T-helper 1 cell treated with Interleukin-12 subunit alpha and Interleukin-12 subunit beta and Interleukin-4 antibody, amounts not matched to agents 30 μg/mL and 1 μg/mL, for 36 hours (primary cell): ENCODE data around the gene PYGM.

ENCODE experiments used
- H3K27ac Mint-ChIP-seq: one replicate; pipeline ENCODE4 v1.8.0; 2021; ENCODE audit warnings: mild to moderate bottlenecking, mixed read lengths
- H3K27me3 Mint-ChIP-seq: one replicate; pipeline ENCODE4 v1.8.0; 2021; ENCODE audit warnings: low read depth, mixed read lengths
- H3K36me3 Mint-ChIP-seq: one replicate; pipeline ENCODE4 v1.8.0; 2021; ENCODE audit warnings: low read depth, mixed read lengths
- H3K4me1 Mint-ChIP-seq: one replicate; pipeline ENCODE4 v1.8.0; 2021; ENCODE audit warnings: low read depth, mixed read lengths
- H3K4me3 Mint-ChIP-seq: one replicate; pipeline ENCODE4 v1.8.0; 2021; ENCODE audit warnings: mild to moderate bottlenecking, moderate library complexity, mixed read lengths
- H3K9me3 Mint-ChIP-seq: one replicate; pipeline ENCODE4 v1.8.0; 2021; ENCODE audit warnings: mixed read lengths

PYGM gene

DNA sequence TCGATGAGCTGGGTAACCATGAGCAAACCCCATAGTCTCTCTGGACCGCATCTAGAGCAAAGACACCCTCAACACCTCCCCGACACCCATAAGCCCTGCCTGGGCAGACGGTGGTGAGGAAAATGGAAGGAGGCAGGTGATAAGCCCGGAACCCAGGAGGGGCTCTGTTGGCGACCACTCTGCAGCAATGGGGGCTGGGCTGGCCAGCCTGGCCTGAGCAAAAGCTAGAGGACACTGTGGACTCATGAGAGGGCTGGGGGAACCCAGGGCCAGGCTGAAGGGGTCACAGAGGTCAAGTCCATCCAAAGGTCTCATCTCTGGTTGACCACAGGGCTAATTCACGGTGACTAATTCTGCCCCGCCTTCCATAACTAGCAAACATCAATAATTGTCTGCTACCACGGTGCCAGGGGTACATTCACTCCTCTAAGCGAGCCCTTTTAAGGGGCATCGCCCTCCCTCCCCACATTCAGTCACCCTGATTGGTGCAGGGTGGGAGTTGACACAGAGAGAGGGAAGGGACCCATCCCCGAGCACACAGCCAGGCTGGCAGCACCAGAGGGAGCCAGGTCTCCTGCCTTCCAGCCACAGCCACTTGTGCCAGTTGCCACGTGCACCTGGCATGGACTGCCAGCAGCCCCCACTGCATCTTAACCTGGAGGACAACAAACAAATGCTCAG, 4.0 kb downstream of the PYGM start:
- no peaks in the 10 kb centered on the region for H3K27me3 Mint-ChIP-seq
- H3K27ac Mint-ChIP-seq = no peak overlapping the region
- peaks cover 21% of the 10 kb centered on the region for H3K36me3 Mint-ChIP-seq
- H3K4me1 Mint-ChIP-seq = peaks cover 11% of the 10 kb centered on the region
- no peaks in the 10 kb centered on the region for H3K9me3 Mint-ChIP-seq
- H3K4me3 Mint-ChIP-seq = no peak overlapping the region

DNA sequence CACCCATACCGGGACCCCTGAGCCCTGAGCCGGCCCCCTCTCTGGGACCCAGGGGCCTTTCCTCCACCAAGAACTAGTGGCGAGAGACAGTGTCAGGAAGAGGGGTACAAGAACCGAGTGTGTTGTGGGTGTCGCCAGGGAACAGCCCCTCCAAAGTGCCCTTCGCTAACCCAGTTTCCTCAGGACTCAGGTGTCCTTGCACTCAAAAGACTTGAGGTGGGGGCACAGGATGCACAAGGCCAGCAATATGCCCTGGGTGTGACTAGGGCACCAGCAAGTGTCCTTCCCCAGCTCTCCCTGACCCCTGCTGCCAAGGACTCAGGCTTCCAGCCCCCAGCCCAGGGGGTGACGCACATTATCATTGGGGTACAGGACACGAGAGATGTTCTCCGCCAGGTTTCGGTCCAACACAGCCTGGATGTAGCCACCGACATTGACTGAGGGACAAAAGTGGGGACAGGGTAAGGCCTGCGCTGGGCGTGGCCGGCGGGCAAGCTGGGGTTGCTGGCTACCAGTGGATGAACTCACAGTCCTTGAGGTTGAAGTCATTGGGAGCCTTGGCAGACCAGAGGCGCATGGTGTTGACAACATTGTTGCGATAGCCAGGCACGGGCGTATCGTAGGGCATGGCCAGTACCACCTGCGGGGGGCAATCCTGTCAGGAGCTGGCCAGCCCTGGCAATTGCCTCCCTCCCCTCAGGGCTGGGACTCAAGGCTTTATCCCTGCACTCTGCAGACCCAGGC, 4.7 kb downstream of the PYGM start:
- no peaks in the 10 kb centered on the region for H3K27me3 Mint-ChIP-seq
- peaks cover 12% of the 10 kb centered on the region for H3K4me1 Mint-ChIP-seq
- H3K4me3 Mint-ChIP-seq = no peak overlapping the region
- H3K27ac Mint-ChIP-seq = no peak overlapping the region
- no peaks in the 10 kb centered on the region for H3K9me3 Mint-ChIP-seq
- peaks cover 24% of the 10 kb centered on the region for H3K36me3 Mint-ChIP-seq

DNA sequence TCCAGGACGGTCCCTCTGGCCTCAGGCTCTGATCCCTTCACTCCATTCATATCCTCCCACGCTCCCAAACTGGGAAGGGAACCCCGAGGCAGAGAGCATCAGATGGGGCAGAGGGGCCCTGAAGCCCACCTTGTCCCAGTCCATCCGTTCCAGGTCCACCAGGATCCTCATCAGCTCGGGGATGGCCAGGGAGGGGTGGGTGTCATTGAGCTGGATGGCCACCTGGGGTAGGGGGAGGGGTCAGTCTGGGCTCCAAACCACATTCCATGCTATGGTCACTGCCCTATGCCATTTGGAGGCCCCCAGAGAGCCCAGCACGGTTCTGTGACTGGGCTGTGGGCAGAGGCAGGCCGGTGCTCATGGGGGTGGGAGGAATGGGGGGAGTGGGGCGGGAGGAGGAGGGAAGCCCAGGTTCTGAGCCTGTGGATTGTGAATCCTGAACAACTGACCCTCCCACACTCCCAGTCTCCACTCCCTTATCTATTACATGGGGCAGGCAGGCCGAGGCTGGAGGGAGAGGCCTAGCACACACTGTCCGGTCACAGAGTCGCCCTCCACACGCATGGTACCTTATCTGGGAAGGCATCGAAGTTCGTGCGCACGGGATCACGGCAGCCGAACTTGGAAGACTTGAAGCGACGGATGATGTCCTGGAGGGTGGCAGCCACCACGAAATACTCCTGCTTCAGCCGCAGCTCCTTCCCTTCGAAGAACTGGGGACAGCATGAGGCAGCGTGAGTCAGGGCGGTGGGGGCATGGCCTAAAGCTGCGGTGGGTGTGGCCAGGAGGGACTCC, 5.5 kb downstream of the PYGM start:
- Mint-ChIP-seq H3K4me3 (no peak overlapping the region), H3K9me3 (no peaks in the 10 kb centered on the region), H3K36me3 (peaks cover 22% of the 10 kb centered on the region), H3K4me1 (peaks cover 9% of the 10 kb centered on the region), H3K27ac (no peak overlapping the region), H3K27me3 (no peaks in the 10 kb centered on the region)

DNA sequence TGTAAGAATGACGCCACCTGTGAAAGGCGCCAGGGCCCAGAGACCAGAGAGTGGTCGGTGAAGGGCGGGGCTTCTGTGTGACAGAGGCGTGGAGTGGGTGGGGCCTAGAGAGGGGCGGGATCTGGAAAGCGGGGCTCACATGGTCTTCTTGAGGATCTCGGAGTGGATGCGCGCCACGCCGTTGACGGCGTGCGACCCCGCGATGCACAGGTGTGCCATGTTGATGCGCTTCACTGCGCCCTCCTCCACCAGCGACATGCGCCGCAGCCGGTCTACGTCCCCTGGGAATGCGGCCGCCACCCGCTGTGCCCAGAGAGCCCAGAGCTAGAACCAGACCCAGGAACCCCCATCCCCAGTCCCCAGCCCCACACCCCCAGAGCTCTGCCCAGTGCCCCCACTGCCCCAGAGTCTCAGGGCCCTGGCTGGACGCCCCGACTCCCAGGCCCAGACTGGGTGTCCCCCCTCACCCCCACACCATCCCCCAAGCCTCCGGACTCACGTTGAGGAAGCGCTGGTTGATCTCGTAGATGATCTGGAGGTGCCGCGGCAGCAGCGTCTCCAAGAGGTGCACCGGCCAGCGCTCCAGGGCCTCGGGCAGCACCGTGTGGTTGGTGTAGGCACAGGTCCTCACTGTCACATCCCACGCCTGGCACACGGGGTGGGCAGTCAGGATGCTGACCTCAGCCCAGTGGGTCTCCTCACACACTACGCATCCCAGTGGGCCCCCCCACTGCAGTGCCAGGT, 6.2 kb downstream of the PYGM start:
- Mint-ChIP-seq H3K4me3 (no peak overlapping the region), H3K27me3 (no peaks in the 10 kb centered on the region), H3K9me3 (no peaks in the 10 kb centered on the region), H3K27ac (no peak overlapping the region), H3K4me1 (peaks cover 9% of the 10 kb centered on the region), H3K36me3 (peaks cover 22% of the 10 kb centered on the region)

DNA sequence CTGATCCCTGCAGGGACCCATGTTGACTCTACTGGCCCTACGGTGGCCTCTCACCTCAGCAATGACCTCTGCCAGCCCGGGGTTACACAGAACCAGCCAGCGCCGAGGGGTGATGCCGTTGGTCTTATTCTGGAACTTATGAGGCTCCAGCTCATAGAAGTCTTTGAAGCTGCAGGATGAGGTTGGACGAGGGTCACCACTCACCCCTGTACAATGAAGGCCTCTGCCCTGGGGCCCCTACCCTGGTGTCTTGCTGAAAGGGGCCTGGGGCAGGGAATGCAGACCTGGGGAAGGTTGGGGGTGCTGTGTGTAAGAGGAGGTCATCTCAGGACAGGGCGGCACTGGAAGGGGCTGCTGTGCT, 6.8 kb downstream of the PYGM start:
- Mint-ChIP-seq H3K4me1 (peaks cover 11% of the 10 kb centered on the region), H3K27me3 (no peaks in the 10 kb centered on the region), H3K27ac (no peak overlapping the region), H3K4me3 (no peak overlapping the region), H3K36me3 (peaks cover 25% of the 10 kb centered on the region), H3K9me3 (no peaks in the 10 kb centered on the region)

DNA sequence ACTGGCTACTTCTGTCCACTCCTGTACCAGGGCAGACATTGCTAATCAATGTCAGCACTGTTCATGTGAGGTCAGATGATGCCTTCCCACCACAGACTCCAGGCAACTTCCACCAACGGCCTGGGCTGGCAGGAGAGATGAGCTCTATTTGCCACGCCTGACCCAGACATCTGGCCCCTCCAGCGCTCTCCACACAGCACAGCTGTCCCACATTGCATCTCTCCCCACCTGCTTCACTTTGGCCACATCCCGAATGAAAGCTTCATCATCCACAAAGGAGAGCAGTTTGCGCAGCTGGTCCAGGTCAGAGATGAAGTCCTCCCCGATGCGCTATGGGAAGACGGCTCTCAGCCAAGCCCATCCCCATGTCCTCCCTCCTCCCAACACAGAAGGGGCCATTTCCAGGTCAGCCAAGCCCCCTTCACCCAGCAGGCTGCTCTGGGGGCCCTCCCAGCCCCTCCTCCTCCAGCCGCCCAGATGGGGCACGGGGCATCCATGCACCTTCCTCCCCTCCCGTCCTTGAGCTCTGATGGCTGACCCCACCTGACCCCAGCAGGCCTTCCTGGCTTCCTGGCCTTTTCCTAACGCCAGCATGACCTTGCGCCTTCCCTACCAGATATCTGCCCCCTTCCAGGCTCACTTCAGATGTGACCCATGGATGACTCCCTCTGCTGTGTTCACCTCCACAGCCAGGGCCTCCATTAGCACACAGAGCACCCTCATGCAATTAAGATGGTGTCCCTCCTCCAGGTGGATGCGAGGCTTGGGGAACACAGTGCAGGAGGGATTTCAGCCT, 7.4 kb downstream of the PYGM start:
- Mint-ChIP-seq H3K4me1 (peaks cover 13% of the 10 kb centered on the region), H3K36me3 (peaks cover 25% of the 10 kb centered on the region), H3K27me3 (no peaks in the 10 kb centered on the region), H3K4me3 (no peak overlapping the region), H3K27ac (no peak overlapping the region), H3K9me3 (no peaks in the 10 kb centered on the region)

DNA sequence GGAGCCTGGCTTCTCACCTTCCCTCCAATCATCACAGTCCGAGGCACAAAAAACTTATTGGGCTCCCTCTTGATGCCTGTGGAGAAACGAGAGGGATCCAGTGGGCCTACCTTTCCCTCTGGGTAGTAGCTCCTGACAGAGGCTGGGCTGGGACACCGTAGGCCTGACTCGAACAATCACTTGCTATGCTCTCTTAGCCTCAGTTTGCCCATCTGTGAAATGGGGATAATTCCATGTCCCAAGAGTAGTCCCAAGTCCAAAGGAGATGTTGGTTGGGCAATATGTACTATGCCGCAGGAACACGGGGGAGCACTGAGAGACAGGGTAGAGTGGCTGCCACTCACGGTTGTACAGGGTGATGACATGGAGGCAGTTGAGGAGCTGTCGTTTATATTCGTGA, 8.2 kb downstream of the PYGM start:
- Mint-ChIP-seq H3K27ac (no peak overlapping the region), H3K4me1 (peaks cover 13% of the 10 kb centered on the region), H3K4me3 (no peak overlapping the region), H3K27me3 (no peaks in the 10 kb centered on the region), H3K9me3 (no peaks in the 10 kb centered on the region), H3K36me3 (peaks cover 25% of the 10 kb centered on the region)

DNA sequence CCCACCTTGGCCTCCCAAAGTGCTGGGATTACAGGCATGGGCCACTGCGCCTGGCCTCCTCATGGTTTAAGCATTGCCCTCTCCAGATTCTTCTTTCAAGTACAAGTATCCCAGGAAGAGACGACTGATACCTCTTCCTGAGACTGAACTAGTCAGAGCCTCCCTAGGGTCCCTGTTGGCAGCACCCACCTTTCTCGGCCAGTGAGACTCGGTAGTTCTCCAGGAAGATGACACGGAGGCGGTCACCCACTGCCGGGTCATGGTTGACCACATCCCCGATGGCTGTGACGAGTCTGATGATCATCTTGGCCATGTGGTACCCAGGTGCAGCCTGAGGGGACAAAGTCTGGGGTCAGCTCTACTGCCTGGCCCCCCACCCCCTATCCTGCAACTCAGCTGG, 8.6 kb downstream of the PYGM start:
- Mint-ChIP-seq H3K27ac (no peak overlapping the region), H3K27me3 (no peaks in the 10 kb centered on the region), H3K36me3 (peaks cover 25% of the 10 kb centered on the region), H3K4me1 (peaks cover 15% of the 10 kb centered on the region), H3K4me3 (no peak overlapping the region), H3K9me3 (no peaks in the 10 kb centered on the region)

DNA sequence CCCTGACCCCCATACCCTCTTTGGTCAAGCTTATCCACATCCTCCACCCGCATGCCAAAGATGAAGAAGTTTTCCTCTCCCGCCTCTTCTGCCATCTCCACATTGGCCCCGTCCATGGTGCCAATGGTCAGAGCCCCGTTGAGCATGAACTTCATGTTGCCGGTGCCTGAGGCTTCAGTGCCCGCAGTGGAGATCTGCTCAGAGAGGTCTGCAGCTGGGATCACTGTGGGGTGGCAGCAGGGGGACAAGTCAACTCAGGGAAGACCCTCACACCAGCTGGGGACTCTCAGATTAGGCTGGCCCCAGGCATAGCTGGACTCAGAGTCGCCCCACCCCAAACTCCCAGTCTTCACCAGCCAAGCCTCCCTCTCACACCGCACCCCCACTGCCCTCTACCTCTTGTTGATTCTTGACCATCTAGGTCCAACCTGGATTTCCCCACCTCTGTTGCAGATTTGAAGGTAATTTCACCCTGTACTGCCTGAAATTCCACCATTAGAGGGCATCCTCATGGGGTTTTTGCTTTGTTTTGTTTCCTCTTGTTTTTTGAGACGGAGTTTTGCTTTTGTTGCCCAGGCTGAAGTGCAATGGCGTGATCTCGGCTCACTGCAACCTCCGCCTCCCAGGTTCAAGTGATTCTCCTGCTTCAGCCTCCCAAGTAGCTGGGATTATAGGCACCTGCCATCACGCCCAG, 9.3 kb downstream of the PYGM start:
- peaks cover 15% of the 10 kb centered on the region for H3K4me1 Mint-ChIP-seq
- H3K4me3 Mint-ChIP-seq = no peak overlapping the region
- peaks cover 25% of the 10 kb centered on the region for H3K36me3 Mint-ChIP-seq
- H3K27me3 Mint-ChIP-seq = no peaks in the 10 kb centered on the region
- peak overlapping the region; percentile 52 for H3K27ac Mint-ChIP-seq
- H3K9me3 Mint-ChIP-seq = no peaks in the 10 kb centered on the region

DNA sequence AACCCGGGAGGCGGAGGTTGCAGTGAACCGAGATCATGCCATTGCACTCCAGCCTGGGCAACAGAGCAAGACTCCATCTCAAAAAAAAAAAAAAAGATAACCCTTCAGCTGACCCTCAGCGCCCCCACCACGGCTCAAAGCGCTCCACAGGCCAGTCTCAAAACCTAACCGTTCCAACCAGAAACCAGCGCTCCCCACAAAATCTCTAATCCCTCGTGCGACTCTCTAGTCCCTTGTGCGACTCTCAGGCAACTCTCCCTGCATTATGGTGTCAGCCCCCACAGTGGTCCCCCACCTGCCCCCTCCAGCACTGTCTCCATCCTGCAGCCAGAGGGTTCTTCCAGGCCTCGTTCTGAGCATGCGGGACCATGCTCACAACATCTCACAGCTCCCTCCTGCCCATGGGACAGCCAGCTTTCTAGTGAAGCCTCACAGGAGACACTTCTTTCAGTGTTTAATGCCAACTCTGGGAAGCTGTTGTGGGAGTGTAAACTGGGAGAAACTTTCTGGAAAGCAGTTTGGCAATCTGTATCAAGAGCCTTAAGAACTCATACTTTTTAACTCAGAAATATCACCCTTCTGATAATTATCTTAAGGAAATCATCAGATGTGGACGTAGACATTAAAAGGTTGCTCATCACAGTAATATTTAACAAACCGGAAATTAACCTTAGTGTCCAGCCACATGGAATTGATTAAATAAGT, 11.7 kb downstream of the PYGM start:
- H3K27me3 Mint-ChIP-seq = no peaks in the 10 kb centered on the region
- H3K36me3 Mint-ChIP-seq = peaks cover 23% of the 10 kb centered on the region
- peak overlapping the region; percentile 75 for H3K27ac Mint-ChIP-seq
- peaks cover 25% of the 10 kb centered on the region for H3K4me1 Mint-ChIP-seq
- H3K9me3 Mint-ChIP-seq = no peaks in the 10 kb centered on the region
- no peak overlapping the region for H3K4me3 Mint-ChIP-seq

DNA sequence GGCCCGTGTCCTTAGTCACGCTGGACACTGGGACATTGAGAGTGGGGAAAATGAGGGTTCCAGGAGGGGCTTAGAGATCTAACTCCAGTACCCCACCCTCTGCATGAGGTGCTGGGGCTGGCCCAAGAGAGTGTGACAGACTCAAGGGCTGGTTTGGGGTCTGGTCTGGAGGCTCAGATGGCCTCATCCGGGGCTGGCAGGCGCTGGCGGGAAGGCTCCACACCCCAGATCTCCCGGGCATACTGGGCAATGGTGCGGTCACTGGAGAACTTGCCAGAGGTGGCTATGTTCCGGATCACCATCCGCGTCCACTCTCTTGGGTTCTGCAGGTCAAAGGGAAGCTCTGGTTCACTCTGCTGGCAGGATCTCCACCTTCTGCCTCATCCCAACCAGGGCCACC, 13.3 kb downstream of the PYGM start:
- Mint-ChIP-seq H3K4me3 (peak overlapping the region; percentile 40), H3K36me3 (peaks cover 12% of the 10 kb centered on the region), H3K27me3 (no peaks in the 10 kb centered on the region), H3K27ac (peak overlapping the region; percentile 73), H3K4me1 (peaks cover 25% of the 10 kb centered on the region), H3K9me3 (no peaks in the 10 kb centered on the region)

DNA sequence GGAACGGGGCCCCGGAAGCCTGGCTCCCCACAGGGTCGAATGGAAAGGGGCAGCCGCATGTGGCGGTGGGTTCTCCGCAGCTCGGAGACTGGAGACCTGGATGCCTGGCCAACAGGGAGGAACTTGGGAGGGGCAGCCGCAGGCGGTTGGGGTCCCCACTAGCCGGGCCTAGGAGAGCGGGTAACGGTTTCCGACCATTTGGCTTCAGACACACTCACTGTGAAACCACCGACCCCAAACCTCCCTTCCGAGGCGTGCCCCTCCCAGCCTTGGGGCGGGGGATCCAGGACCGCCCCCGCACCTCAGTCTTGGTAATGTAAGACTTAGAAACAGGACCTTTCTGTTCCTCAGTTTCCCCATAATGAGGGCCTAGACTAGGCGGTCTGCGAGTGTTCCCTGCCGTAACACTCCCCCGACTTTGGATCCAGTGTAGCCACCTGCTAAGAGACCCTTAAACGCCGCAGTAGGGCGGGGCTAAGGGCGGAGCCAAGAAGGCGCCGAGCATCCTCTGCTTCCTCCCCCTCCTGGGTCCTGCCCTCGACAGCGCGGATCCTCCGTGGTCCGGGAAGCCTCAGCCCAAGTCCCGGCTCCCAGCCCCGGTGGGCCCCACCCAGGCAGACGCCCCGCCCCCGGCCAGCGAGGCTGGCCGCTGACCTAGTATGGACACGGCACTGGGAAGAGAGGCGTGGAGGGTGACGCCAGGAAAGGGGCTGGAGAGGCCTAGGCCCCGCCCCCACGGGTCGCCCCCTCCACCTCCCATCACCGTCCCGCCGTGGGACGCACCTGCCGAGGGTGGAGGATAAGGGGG, 14.0 kb downstream of the PYGM start:
- Mint-ChIP-seq H3K27me3 (no peaks in the 10 kb centered on the region), H3K36me3 (peaks cover 13% of the 10 kb centered on the region), H3K27ac (peak overlapping the region; percentile 99), H3K9me3 (no peaks in the 10 kb centered on the region), H3K4me3 (peak overlapping the region; percentile 97), H3K4me1 (peaks cover 28% of the 10 kb centered on the region)
